C4-2B (cell line): Measurements from ENCODE around the gene FREM2.

ENCODE experiments used
- H3K27ac ChIP-seq: fragments of 450-650 bp; 2 replicates; pipeline ENCODE4 v1.5.1; 2017
- CTCF ChIP-seq: fragments of 450-650 bp; conservative IDR thresholded peaks from 2 replicates; pipeline ENCODE4 v1.5.1; 2017; ENCODE audit warnings: mild to moderate bottlenecking
- ZFX ChIP-seq: fragments of 450-650 bp; IDR thresholded peaks from 2 replicates; pipeline ENCODE4 v1.6.1; 2017

The FREM2 gene

GRCh38 chr13:38671980-38672379 lies 14.9 kb upstream of the FREM2 start:
- no peak for TF ChIP-seq ZFX
- TF ChIP-seq CTCF, result no peak
- H3K27ac ChIP-seq, result no peak overlapping the region

- TF ChIP-seq CTCF, result no peak
- TF ChIP-seq ZFX, result no peak
- no peak overlapping the region for H3K27ac ChIP-seq
Measured at GRCh38 chr13:38674208-38674607, 12.7 kb upstream of the FREM2 start.

GRCh38 chr13:38680912-38681311 lies 6.0 kb upstream of the FREM2 start:
- TF ChIP-seq CTCF, result no peak
- TF ChIP-seq ZFX, result no peak
- H3K27ac ChIP-seq, result no peak overlapping the region

- TF ChIP-seq ZFX, result no peak
- TF ChIP-seq CTCF, result no peak
- H3K27ac ChIP-seq, result no peak overlapping the region
Measured at GRCh38 chr13:38684714-38685113, 2.2 kb upstream of the FREM2 start.

- TF ChIP-seq ZFX (no peak), CTCF (no peak)
- no peak overlapping the region for H3K27ac ChIP-seq
Measured at GRCh38 chr13:38685431-38685830, 1.4 kb upstream of the FREM2 start.

- no peak overlapping the region for H3K27ac ChIP-seq
- TF ChIP-seq CTCF (peak; percentile 24), ZFX (no peak)
Measured at GRCh38 chr13:38685974-38686576, 802 bp upstream of the FREM2 start.

GRCh38 chr13:38687246-38688229 lies 661 bp downstream of the FREM2 start:
- H3K27ac ChIP-seq, result no peak overlapping the region
- TF ChIP-seq ZFX (no peak), CTCF (no peak)
